HCT116 (cell line): ENCODE data around the gene USH1C. TPM values are rescaled to one million over a fixed set of nuclear protein-coding genes. Genes with fewer than 3 reads are reported as not detected.

Source experiments
- ATAC-seq: fragments of 200-7000 bp; cut with Tn5 transposase; 2 replicates; pipeline ENCODE4 v1.9.1; 2020; ENCODE audit warnings: mild to moderate bottlenecking, moderate library complexity
- BruUV-seq: library from RNA; stranded (reverse); fragments of 400-500 nt; replicated peaks from 2 replicates; lab custom pipeline; 2021; lab: Mats Ljungman, UMichigan
- CTCF ChIA-PET: fragments of 300-600 bp; sonication (Branson Sonifier 250); formaldehyde crosslinking; loops from one replicate; lab custom pipeline; 2021; ENCODE audit warnings: antibody characterized with exemption; lab: Charles Lee
- POLR2A ChIA-PET: fragments of 300-600, 350-600 bp; sonication (Branson Sonifier 250); formaldehyde crosslinking; loops from one replicate; lab custom pipeline; 2021; ENCODE audit warnings: antibody characterized with exemption; lab: Charles Lee
- RAD21 ChIA-PET, 2 experiments: fragments of 300-600 bp; sonication (Branson Sonifier 250); formaldehyde crosslinking; loops; one replicate each; lab custom pipeline; 2023; ENCODE audit warnings: low total read pairs in 2 of 2; ENCODE audit not compliant: uncharacterized antibody in 2 of 2, unreplicated experiment in 2 of 2, low non-redundant PET in 1 of 2; lab: Charles Lee
- DNase-seq: peaks from one replicate; pipeline ENCODE4 v3.0.0-alpha.2; 2010; ENCODE audit warnings: low read depth, low spot score
- H2AFZ ChIP-seq: fragments of 200-600 bp; shearing (Covaris generic), sonication (generic); 2 replicates; pipeline ENCODE4 v1.6.1; 2017; ENCODE audit warnings: low read depth, mixed run types, mixed read lengths, antibody characterized with exemption, low read length; ENCODE audit not compliant: poor library complexity, severe bottlenecking
- H3K27ac ChIP-seq: 2 replicates; pipeline ENCODE4 v1.5.1; 2012; ENCODE audit warnings: low read depth, low read length
- H3K27me3 ChIP-seq: fragments of 200-600 bp; sonication (generic); 2 replicates; pipeline ENCODE4 v1.6.1; 2016; ENCODE audit warnings: mixed run types, low read length, mixed read lengths; ENCODE audit not compliant: insufficient read depth
- H3K36me3 ChIP-seq, 2 experiments: fragments of 200-500 bp in 1 of 2; fragments of 200-600 bp in 1 of 2; sonication (Bioruptor generic) in 1 of 2; sonication (generic) in 1 of 2; 2 replicates each; pipeline versions ENCODE4 v1.5.1 to v1.6.1; 2014 to 2016; ENCODE audit warnings: low read length in 2 of 2, inconsistent platforms in 1 of 2, mixed read lengths in 1 of 2, mixed run types in 1 of 2; ENCODE audit not compliant: insufficient read depth in 2 of 2, control insufficient read depth in 1 of 2
- H3K4me1 ChIP-seq, 2 experiments: fragments of 200-600 bp in 1 of 2; sonication (generic) in 1 of 2; 2 replicates each; pipeline versions ENCODE4 v1.5.1 to v1.6.1; 2012 to 2017; ENCODE audit warnings: low read length in 2 of 2, inconsistent platforms in 1 of 2, mild to moderate bottlenecking in 1 of 2, mixed read lengths in 1 of 2, mixed run types in 1 of 2, moderate library complexity in 1 of 2; ENCODE audit not compliant: insufficient read depth in 2 of 2, control insufficient read depth in 1 of 2
- H3K4me2 ChIP-seq: fragments of 200-600 bp; sonication (generic); 2 replicates; pipeline ENCODE4 v1.6.1; 2017; ENCODE audit warnings: mixed run types, low read length, mixed read lengths
- H3K4me3 ChIP-seq, 2 experiments: fragments of 200-600 bp in 1 of 2; sonication (generic) in 1 of 2; replicated peaks in 1 of 2; 2 replicates each; pipeline ENCODE4 v1.5.1; 2011 to 2016; ENCODE audit warnings: low read length in 2 of 2, control low read depth in 1 of 2, low read depth in 1 of 2, mild to moderate bottlenecking in 1 of 2, mixed read lengths in 1 of 2, mixed run types in 1 of 2
- H3K79me2 ChIP-seq: fragments of 200-600 bp; sonication (generic); 2 replicates; pipeline ENCODE4 v1.6.1; 2017; ENCODE audit warnings: mild to moderate bottlenecking, mixed run types, low read length, moderate library complexity, mixed read lengths; ENCODE audit not compliant: insufficient read depth
- H3K9ac ChIP-seq: fragments of 200-600 bp; sonication (generic); 2 replicates; pipeline ENCODE4 v1.6.1; 2016; ENCODE audit warnings: low read length, mixed read lengths
- H3K9me2 ChIP-seq: fragments of 200-600 bp; sonication (generic), shearing (Covaris generic); 2 replicates; pipeline ENCODE4 v1.6.1; 2017; ENCODE audit warnings: mixed run types, mild to moderate bottlenecking, moderate library complexity; ENCODE audit not compliant: insufficient read depth
- H3K9me3 ChIP-seq, 2 experiments: fragments of 200-500 bp in 1 of 2; fragments of 200-600 bp in 1 of 2; sonication (Bioruptor generic) in 1 of 2; sonication (generic) in 1 of 2; 2 replicates each; pipeline ENCODE4 v1.6.1; 2014 to 2017; ENCODE audit warnings: low read length in 2 of 2, mixed read lengths in 2 of 2, inconsistent platforms in 1 of 2, low read depth in 1 of 2, mild to moderate bottlenecking in 1 of 2, mixed run types in 1 of 2, moderate library complexity in 1 of 2; ENCODE audit not compliant: control insufficient read depth in 1 of 2, insufficient read depth in 1 of 2
- H4K20me1 ChIP-seq: fragments of 200-600 bp; sonication (generic), shearing (Covaris generic); 2 replicates; pipeline ENCODE4 v1.6.1; 2017; ENCODE audit warnings: mixed run types, mild to moderate bottlenecking, moderate library complexity; ENCODE audit not compliant: insufficient read depth
- CEBPB ChIP-seq: IDR thresholded peaks from 2 replicates; pipeline ENCODE4 v1.6.1; 2012; ENCODE audit warnings: low read depth
- ELF1 ChIP-seq: IDR thresholded peaks from 2 replicates; pipeline ENCODE4 v1.6.1; 2012; ENCODE audit warnings: low read depth, borderline replicate concordance
- EZH2 ChIP-seq: fragments of 200-600 bp; sonication (generic); IDR thresholded peaks from 2 replicates; pipeline ENCODE4 v1.6.1; 2017; ENCODE audit warnings: antibody characterized with exemption, mixed run types
- EZH2phosphoT487 ChIP-seq: fragments of 200-600 bp; IDR thresholded peaks from 2 replicates; pipeline ENCODE4 v1.6.1; 2018; ENCODE audit warnings: antibody characterized with exemption, borderline replicate concordance
- POLR2AphosphoS5 ChIP-seq: IDR thresholded peaks from 2 replicates; pipeline ENCODE4 v1.6.1; 2011; ENCODE audit warnings: mild to moderate bottlenecking, low read depth, low read length, moderate library complexity
- RAD21 ChIP-seq: IDR thresholded peaks from 2 replicates; pipeline ENCODE4 v1.6.1; 2012; ENCODE audit warnings: low read depth, mild to moderate bottlenecking
- YY1 ChIP-seq: IDR thresholded peaks from 2 replicates; pipeline ENCODE4 v1.6.1; 2011; ENCODE audit warnings: low read length, low read depth, moderate library complexity, mild to moderate bottlenecking; ENCODE audit not compliant: insufficient replicate concordance; ENCODE audit errors: extremely low read depth
- ZFX ChIP-seq: fragments of 450-650 bp; IDR thresholded peaks from 2 replicates; pipeline ENCODE4 v1.6.1; 2017
- ZNF274 ChIP-seq: fragments of 200-500 bp; sonication (Bioruptor generic); IDR thresholded peaks from 2 replicates; pipeline ENCODE4 v1.6.1; 2014; ENCODE audit warnings: mild to moderate bottlenecking, low read depth, low read length, inconsistent platforms
- intact Hi-C: fragments of 100-400 bp; cut with micrococcal nuclease; formaldehyde crosslinking; loops from 2 replicates; pipeline ENCODE4 v1.10.0; 2022
- total RNA-seq: library from RNA; stranded (reverse); gene quantifications from one replicate; pipeline ENCODE4 v1.2.1, GENCODE V29; 2021; ENCODE audit not compliant: unreplicated experiment
- TF ChIP-seq, protein P1 (sequence below): IDR thresholded peaks from 2 replicates; pipeline ENCODE4 v1.6.1; 2012
- TF ChIP-seq, protein P2 (sequence below), 3 experiments: fragments of 200-600 bp in 1 of 3; sonication (generic) in 1 of 3; IDR thresholded peaks in 2 of 3; conservative IDR thresholded peaks in 1 of 3; 2 replicates each; pipeline ENCODE4 v1.5.1; 2012 to 2017; ENCODE audit warnings: low read depth in 2 of 3, low read length in 2 of 3, antibody characterized with exemption in 1 of 3, borderline replicate concordance in 1 of 3, control low read depth in 1 of 3, mild to moderate bottlenecking in 1 of 3, mixed read lengths in 1 of 3, mixed run types in 1 of 3, moderate library complexity in 1 of 3; ENCODE audit not compliant: insufficient read depth in 1 of 3
- TF ChIP-seq, protein P3 (sequence below): IDR thresholded peaks from 2 replicates; pipeline ENCODE4 v1.6.1; 2011; ENCODE audit warnings: mild to moderate bottlenecking, low read length, moderate library complexity; ENCODE audit not compliant: insufficient replicate concordance; ENCODE audit errors: extremely low read depth

Gene USH1C
- total RNA-seq, 1 experiment from 2014 or later: 13.4 TPM

DNA sequence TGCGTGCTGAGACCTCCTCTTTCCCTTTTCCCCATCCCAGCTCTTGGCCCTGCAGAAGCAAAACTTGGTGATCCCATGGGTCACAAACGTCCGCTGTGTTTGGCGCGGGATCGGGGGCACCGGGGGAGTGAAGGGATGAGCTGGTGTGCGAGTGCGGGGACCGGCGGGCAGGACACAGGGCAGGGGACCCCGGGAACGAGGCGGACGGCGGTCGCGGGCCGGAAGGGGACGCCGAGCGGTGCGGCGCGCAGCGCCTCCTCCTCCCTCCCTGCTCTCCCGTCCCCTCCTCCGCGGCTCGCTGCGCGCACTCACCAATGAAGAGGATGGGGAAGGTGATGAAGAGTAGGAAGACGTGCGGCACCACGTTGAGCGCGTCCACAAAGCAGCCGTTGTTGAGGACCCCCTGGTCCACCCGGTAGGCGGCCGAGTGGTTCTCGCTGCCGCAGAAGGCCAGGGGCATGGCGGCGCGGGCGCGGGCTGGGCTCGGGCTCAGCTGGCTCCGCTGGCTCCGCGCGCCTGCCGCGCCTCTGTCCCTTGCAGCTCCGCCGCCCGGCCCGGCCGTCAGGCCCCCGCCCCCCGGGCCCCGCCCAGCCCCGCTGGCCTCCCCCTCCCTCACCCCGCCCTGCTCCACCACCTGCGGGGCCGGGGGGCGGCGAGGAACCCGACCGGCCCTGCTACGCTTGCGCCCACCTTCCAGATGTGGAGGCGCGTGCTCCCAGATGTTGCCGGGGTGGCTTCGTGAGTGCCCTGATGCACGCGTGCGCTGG is 67.7 kb downstream of the USH1C start, which contains the start of gene ABCC8:
ABCC8 (minus strand) TSS at position 529 of the 767 bp plus-strand sequence; CDS start at position 460, 69 bp downstream.
- Histone ChIP-seq H4K20me1 (no peaks in the 10 kb centered on the region), H3K4me3 (no peak within 1 kb of the TSS), H3K27me3 (no peaks in the 10 kb centered on the region), H3K27ac (no peak within 1 kb of the TSS), H3K9ac (no peak within 1 kb of the TSS), H3K4me2 (no peak within 1 kb of the TSS), H3K79me2 (no peaks in the 10 kb centered on the region), H3K9me2 (no peaks in the 10 kb centered on the region), H3K4me1 (peaks cover 5 to 20% of the 10 kb centered on the region in 2 experiments; a peak in 3 of 4 replicates), H2AFZ (no peak within 1 kb of the TSS), H3K9me3 (no peaks in the 10 kb centered on the region), H3K36me3 (no peaks in the 10 kb centered on the region)
- CTCF ChIA-PET: no interaction called here
- TF ChIP-seq CEBPB (no peak), POLR2AphosphoS5 (no peak), ZNF274 (no peak), RAD21 (no peak), YY1 (no peak), ELF1 (no peak), EZH2phosphoT487 (no peak), ZFX (no peak), EZH2 (no peak)
- TF ChIP-seq, protein P1, sequence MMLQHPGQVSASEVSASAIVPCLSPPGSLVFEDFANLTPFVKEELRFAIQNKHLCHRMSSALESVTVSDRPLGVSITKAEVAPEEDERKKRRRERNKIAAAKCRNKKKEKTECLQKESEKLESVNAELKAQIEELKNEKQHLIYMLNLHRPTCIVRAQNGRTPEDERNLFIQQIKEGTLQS: no peak
- TF ChIP-seq, protein P2, sequence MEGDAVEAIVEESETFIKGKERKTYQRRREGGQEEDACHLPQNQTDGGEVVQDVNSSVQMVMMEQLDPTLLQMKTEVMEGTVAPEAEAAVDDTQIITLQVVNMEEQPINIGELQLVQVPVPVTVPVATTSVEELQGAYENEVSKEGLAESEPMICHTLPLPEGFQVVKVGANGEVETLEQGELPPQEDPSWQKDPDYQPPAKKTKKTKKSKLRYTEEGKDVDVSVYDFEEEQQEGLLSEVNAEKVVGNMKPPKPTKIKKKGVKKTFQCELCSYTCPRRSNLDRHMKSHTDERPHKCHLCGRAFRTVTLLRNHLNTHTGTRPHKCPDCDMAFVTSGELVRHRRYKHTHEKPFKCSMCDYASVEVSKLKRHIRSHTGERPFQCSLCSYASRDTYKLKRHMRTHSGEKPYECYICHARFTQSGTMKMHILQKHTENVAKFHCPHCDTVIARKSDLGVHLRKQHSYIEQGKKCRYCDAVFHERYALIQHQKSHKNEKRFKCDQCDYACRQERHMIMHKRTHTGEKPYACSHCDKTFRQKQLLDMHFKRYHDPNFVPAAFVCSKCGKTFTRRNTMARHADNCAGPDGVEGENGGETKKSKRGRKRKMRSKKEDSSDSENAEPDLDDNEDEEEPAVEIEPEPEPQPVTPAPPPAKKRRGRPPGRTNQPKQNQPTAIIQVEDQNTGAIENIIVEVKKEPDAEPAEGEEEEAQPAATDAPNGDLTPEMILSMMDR (IDR thresholded peaks at IDR 0.05 in 2 of 3, conservative IDR thresholded peaks at IDR 0.05 in 1 of 3; ENCODE audit: borderline replicate concordance in 1 of 3, insufficient read depth in 1 of 3, low read depth in 2 of 3, low read length in 2 of 3): no peak
- TF ChIP-seq, protein P3, sequence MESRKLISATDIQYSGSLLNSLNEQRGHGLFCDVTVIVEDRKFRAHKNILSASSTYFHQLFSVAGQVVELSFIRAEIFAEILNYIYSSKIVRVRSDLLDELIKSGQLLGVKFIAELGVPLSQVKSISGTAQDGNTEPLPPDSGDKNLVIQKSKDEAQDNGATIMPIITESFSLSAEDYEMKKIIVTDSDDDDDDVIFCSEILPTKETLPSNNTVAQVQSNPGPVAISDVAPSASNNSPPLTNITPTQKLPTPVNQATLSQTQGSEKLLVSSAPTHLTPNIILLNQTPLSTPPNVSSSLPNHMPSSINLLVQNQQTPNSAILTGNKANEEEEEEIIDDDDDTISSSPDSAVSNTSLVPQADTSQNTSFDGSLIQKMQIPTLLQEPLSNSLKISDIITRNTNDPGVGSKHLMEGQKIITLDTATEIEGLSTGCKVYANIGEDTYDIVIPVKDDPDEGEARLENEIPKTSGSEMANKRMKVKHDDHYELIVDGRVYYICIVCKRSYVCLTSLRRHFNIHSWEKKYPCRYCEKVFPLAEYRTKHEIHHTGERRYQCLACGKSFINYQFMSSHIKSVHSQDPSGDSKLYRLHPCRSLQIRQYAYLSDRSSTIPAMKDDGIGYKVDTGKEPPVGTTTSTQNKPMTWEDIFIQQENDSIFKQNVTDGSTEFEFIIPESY: no peak
- POLR2A ChIA-PET: no interaction called here
- no peak for DNase-seq
- BruUV-seq: no TSS peak
- intact Hi-C loops: no loop called here
- RAD21 ChIA-PET: no interaction called here
- ATAC-seq: no peak
